ENCODE results near the gene TEAD2.

GRCh38 chr19:49382639-49383038 lies 20.4 kb upstream of the TEAD2 start:
- TF ChIP-seq, protein P1, sequence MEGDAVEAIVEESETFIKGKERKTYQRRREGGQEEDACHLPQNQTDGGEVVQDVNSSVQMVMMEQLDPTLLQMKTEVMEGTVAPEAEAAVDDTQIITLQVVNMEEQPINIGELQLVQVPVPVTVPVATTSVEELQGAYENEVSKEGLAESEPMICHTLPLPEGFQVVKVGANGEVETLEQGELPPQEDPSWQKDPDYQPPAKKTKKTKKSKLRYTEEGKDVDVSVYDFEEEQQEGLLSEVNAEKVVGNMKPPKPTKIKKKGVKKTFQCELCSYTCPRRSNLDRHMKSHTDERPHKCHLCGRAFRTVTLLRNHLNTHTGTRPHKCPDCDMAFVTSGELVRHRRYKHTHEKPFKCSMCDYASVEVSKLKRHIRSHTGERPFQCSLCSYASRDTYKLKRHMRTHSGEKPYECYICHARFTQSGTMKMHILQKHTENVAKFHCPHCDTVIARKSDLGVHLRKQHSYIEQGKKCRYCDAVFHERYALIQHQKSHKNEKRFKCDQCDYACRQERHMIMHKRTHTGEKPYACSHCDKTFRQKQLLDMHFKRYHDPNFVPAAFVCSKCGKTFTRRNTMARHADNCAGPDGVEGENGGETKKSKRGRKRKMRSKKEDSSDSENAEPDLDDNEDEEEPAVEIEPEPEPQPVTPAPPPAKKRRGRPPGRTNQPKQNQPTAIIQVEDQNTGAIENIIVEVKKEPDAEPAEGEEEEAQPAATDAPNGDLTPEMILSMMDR (IDR thresholded peaks at IDR 0.05; ENCODE audit: low read depth, low read length), result no peak
- TF ChIP-seq EZH2phosphoT487 (IDR thresholded peaks at IDR 0.05; ENCODE audit: low read depth), result no peak
